ENCODE data around the gene OSBPL8. TPM values are rescaled to one million over a fixed set of nuclear protein-coding genes. Genes with fewer than 3 reads are reported as not detected.

The OSBPL8 gene
- total RNA-seq, 3 donors from 2014 or later (not counting 1 experiment from before 2014, with no cell fraction given), result 133 to 154 (median 138) TPM

DNA sequence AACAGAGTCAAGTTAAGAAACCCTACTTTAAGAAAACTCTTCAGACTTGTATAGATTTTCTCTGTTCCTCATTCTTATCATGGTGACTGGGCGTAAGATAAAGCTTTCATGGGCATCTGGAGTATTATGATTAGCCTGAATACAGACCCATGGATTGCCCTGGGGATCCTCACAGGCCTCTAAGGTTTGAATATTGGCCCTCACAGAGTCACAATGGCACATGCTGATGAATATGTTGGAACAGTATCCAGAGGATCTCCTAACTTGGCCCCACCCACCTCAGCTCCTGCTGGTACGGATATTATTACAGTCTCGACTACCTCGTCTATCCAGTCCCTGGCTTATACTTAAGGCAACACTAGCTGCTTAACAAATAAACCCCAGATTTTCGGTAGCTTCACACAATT, 8.1 kb downstream of the OSBPL8 start:
- Mint-ChIP-seq H3K9me3 (no peaks in the 10 kb centered on the region), H3K4me1 (peaks cover 73 to 78% of the 10 kb centered on the region in 2 donors), H3K4me3 (no peak overlapping the region), H3K27me3 (ENCODE audit: low read depth in 2 of 2) (no peaks in the 10 kb centered on the region), H3K27ac (no peak overlapping the region), H3K36me3 (no peaks in the 10 kb centered on the region)
- WGBS (ENCODE audit: insufficient coverage), result 90% methylated on average over 4 of the region's 5 CpGs
- no peaks in the 10 kb centered on the region for H3K9me3 ChIP-seq (ENCODE audit: control insufficient read depth, insufficient read depth, low read length)
- H3K27ac ChIP-seq (ENCODE audit: low read length), result no peak overlapping the region
- H3K36me3 ChIP-seq (ENCODE audit: control insufficient read depth, insufficient read depth, low read length), result no peaks in the 10 kb centered on the region
- ATAC-seq (no peak), DNase-seq (no peak)
- TF ChIP-seq, protein P1, sequence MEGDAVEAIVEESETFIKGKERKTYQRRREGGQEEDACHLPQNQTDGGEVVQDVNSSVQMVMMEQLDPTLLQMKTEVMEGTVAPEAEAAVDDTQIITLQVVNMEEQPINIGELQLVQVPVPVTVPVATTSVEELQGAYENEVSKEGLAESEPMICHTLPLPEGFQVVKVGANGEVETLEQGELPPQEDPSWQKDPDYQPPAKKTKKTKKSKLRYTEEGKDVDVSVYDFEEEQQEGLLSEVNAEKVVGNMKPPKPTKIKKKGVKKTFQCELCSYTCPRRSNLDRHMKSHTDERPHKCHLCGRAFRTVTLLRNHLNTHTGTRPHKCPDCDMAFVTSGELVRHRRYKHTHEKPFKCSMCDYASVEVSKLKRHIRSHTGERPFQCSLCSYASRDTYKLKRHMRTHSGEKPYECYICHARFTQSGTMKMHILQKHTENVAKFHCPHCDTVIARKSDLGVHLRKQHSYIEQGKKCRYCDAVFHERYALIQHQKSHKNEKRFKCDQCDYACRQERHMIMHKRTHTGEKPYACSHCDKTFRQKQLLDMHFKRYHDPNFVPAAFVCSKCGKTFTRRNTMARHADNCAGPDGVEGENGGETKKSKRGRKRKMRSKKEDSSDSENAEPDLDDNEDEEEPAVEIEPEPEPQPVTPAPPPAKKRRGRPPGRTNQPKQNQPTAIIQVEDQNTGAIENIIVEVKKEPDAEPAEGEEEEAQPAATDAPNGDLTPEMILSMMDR (IDR thresholded peaks at IDR 0.05), result no peak
- H3K4me1 ChIP-seq (ENCODE audit: control insufficient read depth, insufficient read depth, low read length), result peaks cover 15% of the 10 kb centered on the region
- no peaks in the 10 kb centered on the region for H3K27me3 ChIP-seq (ENCODE audit: control insufficient read depth, insufficient read depth, low read length)
- H3K4me3 ChIP-seq (ENCODE audit: low read length), result no peak overlapping the region
- intact Hi-C loops (cut with micrococcal nuclease), result no loop called here

DNA sequence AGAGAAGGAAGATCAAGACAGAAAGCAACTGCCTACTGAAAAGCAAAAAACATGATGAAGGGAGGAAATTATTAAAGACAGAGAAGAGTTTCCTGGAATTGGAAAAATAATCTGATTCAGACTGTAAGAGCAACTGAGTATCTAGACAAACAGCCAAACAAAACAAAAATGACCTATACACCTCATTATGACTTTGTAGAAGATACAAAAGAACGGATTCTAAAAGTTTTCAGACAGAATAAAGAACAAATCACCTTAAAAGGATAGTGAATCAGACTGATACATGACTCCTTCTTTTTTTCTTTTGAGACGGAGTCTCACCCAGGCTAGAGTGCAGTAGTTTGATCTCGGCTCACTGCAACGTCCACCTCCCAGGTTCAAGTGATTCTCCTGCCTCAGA, 10.4 kb downstream of the OSBPL8 start:
- DNase-seq (no peak), ATAC-seq (no peak)
- 94% methylated on average over 4 of the region's 4 CpGs for WGBS (ENCODE audit: insufficient coverage)
- Mint-ChIP-seq H3K4me1 (peaks cover 53 to 60% of the 10 kb centered on the region in 2 donors), H3K27ac (no peak overlapping the region), H3K9me3 (no peaks in the 10 kb centered on the region), H3K27me3 (ENCODE audit: low read depth in 2 of 2) (no peaks in the 10 kb centered on the region), H3K36me3 (no peaks in the 10 kb centered on the region), H3K4me3 (no peak overlapping the region)
- TF ChIP-seq, protein P1 (IDR thresholded peaks at IDR 0.05), result no peak
- intact Hi-C loops (cut with micrococcal nuclease), result no loop called here
- no peak overlapping the region for H3K4me3 ChIP-seq (ENCODE audit: low read length)
- no peaks in the 10 kb centered on the region for H3K27me3 ChIP-seq (ENCODE audit: control insufficient read depth, insufficient read depth, low read length)
- no peak overlapping the region for H3K27ac ChIP-seq (ENCODE audit: low read length)
- H3K4me1 ChIP-seq (ENCODE audit: control insufficient read depth, insufficient read depth, low read length), result peaks cover 16% of the 10 kb centered on the region
- no peaks in the 10 kb centered on the region for H3K36me3 ChIP-seq (ENCODE audit: control insufficient read depth, insufficient read depth, low read length)
- no peaks in the 10 kb centered on the region for H3K9me3 ChIP-seq (ENCODE audit: control insufficient read depth, insufficient read depth, low read length)

DNA sequence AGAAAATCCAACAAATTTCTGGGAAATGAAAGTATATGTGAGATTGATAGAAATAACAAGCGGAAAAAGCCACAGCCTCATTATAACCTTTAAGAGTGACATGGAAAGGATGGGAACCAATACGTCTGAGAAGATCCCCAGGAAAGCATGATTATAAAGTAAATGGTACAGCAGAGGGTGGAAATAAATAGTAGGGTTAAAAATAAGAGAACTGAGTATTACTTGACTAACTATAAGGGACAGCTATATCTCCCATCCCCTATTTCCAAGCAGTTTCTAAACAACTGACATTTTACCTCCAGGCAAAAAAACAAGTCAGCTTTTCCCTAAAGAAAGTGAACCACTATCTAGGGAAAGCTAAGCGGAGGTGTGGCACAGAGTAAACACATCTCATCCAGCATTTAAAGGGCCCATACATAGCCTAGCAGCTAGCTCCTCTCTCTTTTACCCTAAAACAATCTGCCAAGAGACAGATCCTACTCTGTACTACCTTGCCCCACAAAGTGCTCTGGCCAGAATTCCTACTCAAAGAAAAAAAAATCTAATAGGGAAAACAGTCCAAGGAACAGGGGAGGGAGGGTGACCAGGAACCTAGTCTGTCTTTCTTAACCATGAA, 11.2 kb downstream of the OSBPL8 start:
- no peaks in the 10 kb centered on the region for H3K36me3 ChIP-seq (ENCODE audit: control insufficient read depth, insufficient read depth, low read length)
- Mint-ChIP-seq H3K27ac (no peak overlapping the region), H3K27me3 (ENCODE audit: low read depth in 2 of 2) (no peaks in the 10 kb centered on the region), H3K4me3 (no peak overlapping the region), H3K36me3 (no peaks in the 10 kb centered on the region), H3K9me3 (no peaks in the 10 kb centered on the region), H3K4me1 (peaks cover 53 to 65% of the 10 kb centered on the region in 2 donors)
- no peak overlapping the region for H3K27ac ChIP-seq (ENCODE audit: low read length)
- H3K4me3 ChIP-seq (ENCODE audit: low read length), result no peak overlapping the region
- no peaks in the 10 kb centered on the region for H3K27me3 ChIP-seq (ENCODE audit: control insufficient read depth, insufficient read depth, low read length)
- ATAC-seq (no peak), DNase-seq (no peak)
- WGBS (ENCODE audit: insufficient coverage), result 100% methylated on average over 1 of the region's 3 CpGs
- TF ChIP-seq, protein P1 (IDR thresholded peaks at IDR 0.05), result no peak
- intact Hi-C loops (cut with micrococcal nuclease), result no loop called here
- H3K9me3 ChIP-seq (ENCODE audit: control insufficient read depth, insufficient read depth, low read length), result no peaks in the 10 kb centered on the region
- peaks cover 14% of the 10 kb centered on the region for H3K4me1 ChIP-seq (ENCODE audit: control insufficient read depth, insufficient read depth, low read length)

DNA sequence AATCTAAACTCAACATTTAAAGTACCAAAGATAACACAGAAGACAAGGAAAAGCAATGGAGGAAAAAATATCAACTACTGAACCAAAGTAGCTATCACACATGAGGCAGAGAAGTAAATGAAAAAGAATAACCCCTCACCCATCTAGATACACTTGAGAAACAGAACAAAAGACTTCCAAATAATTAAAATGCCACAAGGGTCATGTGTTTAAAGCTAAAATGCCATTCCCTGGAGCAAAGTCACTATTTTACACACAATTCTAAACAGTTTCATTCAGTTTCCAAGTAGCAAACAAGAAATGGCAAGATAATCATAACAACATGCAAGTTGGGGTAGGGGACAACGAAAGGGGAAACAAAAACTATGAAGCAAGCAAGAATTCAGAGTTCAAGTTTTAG, 12.0 kb downstream of the OSBPL8 start:
- Mint-ChIP-seq H3K4me3 (no peak overlapping the region), H3K27ac (no peak overlapping the region), H3K36me3 (no peaks in the 10 kb centered on the region), H3K27me3 (ENCODE audit: low read depth in 2 of 2) (no peaks in the 10 kb centered on the region), H3K9me3 (no peaks in the 10 kb centered on the region), H3K4me1 (peaks cover 53 to 65% of the 10 kb centered on the region in 2 donors)
- Histone ChIP-seq H3K36me3 (ENCODE audit: control insufficient read depth, insufficient read depth, low read length) (no peaks in the 10 kb centered on the region), H3K9me3 (ENCODE audit: control insufficient read depth, insufficient read depth, low read length) (no peaks in the 10 kb centered on the region), H3K4me1 (ENCODE audit: control insufficient read depth, insufficient read depth, low read length) (peaks cover 11% of the 10 kb centered on the region), H3K27ac (ENCODE audit: low read length) (no peak overlapping the region), H3K27me3 (ENCODE audit: control insufficient read depth, insufficient read depth, low read length) (no peaks in the 10 kb centered on the region), H3K4me3 (ENCODE audit: low read length) (no peak overlapping the region)
- no CpG with 5 or more reads among the region's 1 CpG for WGBS (ENCODE audit: insufficient coverage)
- ATAC-seq, result no peak
- no peak for DNase-seq
- TF ChIP-seq, protein P1 (IDR thresholded peaks at IDR 0.05), result no peak
- intact Hi-C loops (cut with micrococcal nuclease), result no loop called here

Measured in natural killer cell (primary cell).